Stimulated activated CD4-positive, alpha-beta T cell treated with anti-CD3 and anti-CD28 coated beads, TNF-alpha, amount 100 ng/mL, for 4 hours (primary cell): ENCODE results near the gene LCN12.
"Not testable (repeated sequence)": the region's sequence is repeated elsewhere in the genome, so short reads cannot be mapped to it uniquely, and the experiment has no call there.

Experiments used
- DNase-seq, 3 experiments: peaks; one replicate each; pipeline ENCODE4 v3.0.0-alpha.2; 2020; ENCODE audit warnings: low read depth in 3 of 3

The LCN12 gene

DNA sequence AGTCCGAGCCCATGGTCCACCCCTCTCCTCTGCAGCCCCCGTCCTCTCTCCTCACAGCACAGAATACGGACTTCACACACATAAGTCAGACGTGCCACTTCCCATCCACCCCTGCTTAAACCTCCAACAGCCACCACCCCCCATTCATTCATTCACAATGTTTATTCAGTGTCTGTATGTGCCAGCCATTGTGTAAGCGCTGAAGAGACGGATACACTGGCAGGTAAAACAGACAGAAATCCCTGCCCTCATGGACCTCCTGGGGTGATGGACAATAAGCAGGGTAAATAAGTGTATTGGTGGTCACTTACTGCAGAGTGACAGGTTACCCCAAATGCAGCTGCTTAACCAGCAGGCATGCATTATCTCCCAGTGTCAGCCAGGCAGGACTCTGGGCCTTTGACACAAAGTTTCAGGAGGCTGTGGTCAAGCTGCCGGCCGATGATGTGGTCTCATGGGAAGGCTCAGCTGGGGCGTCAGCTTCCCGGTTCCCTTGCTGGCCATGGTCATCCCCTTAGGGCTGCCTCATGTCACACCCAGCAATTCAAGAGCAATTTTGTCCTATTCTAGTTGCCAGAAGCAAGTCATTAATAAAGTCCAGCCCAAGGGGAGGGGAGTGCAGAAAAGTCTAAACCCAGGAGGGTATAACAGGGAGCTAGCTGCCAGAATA, 38.3 kb downstream of the LCN12 start:
- no peak for DNase-seq

DNA sequence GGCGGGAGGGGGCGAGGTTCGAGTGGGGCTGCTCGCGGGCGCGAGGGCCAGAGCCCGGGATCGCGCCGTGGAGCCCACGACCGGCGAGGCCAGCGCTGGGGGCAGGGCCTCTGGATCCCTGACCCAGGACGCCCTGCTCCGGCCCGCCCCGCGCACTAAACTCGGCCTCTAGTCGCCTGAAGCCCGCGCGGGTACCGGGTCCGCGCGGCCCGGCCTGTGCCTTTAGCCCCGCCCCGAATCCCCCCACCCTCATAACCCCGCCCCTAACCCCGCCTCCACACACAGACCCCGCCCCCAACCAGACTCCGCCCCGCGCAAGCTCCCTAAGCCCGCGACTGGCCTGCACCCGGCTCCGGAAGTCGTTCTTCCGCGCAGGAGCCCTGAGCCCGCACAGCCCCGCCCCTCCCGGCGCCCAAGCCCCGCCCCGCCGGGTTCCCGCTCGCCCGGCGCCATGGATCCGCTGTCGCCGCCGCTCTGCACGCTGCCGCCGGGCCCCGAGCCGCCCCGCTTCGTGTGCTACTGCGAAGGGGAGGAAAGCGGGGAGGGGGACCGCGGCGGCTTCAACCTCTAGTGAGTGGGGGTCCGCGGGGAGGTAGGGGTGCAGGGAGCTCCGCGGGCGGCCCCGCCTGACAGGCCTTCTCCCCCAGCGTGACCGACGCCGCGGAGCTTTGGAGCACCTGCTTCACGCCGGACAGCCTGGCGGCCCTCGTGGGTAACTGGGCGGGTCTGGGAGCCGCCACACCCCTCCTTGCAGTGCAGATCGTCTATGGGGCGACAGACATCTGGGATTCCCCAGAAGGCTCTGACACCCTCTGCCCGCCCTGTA, 40.1 kb downstream of the LCN12 start, which contains the start of gene PAXX:
Gene PAXX (plus strand): TSS at position 430 of the 826 bp plus-strand sequence. CDS start 22 bp downstream, at position 452.
- peak; percentile 89 to 96 (median 90) for DNase-seq

- no peak for DNase-seq
Observed at GRCh38 chr9:136992819-136993369, 40.8 kb downstream of the LCN12 start.

GRCh38 chr9:136994180-136994887, 42.3 kb downstream of the LCN12 start:
- no peak for DNase-seq

DNA sequence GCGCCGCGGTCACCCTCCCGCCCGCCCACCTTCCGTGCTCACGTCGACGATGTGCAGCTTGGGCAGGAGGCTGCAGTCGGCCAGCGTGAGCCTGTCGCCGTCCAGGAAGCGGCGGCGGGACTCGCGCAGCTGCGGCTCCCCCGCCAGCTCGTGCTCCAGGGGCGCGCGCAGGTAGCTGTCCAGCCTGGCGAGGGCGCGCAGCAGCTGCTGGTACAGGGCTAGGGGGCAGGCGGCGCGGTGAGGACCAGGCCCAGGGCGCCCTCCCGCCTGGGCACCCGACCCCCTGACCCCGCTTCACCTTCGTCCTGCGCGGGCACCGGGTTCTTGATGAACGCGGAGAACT, 42.8 kb downstream of the LCN12 start:
- DNase-seq = no peak

GRCh38 chr9:136995362-136995761, 43.3 kb downstream of the LCN12 start:
- no peak for DNase-seq

DNA sequence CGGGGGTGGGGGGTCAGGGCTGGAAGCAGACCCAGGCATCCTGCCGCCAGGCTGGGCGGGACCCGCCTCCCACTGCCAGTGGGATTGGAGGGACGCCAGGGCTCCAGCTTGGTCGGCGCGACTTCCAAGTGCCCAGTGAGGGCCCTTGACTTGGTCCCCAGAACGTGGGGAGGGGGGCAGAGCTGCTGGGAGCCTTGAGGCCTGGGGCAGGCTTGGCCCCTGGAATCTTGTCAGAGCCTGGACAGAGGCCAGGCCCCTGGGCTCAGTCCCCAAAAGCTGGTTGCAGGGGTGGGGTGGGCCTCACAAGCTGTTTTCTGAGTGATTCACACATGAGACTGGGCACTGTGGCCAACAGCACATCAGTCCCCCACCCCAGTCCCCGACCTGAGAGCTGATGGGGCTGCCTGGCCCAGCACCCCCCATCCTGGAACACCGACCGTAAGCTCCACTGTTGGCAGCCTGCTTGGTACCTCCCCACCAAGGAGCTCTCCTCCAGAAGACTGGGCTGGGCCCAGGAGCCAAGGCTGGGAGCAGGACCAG, 43.8 kb downstream of the LCN12 start:
- DNase-seq = no peak

DNA sequence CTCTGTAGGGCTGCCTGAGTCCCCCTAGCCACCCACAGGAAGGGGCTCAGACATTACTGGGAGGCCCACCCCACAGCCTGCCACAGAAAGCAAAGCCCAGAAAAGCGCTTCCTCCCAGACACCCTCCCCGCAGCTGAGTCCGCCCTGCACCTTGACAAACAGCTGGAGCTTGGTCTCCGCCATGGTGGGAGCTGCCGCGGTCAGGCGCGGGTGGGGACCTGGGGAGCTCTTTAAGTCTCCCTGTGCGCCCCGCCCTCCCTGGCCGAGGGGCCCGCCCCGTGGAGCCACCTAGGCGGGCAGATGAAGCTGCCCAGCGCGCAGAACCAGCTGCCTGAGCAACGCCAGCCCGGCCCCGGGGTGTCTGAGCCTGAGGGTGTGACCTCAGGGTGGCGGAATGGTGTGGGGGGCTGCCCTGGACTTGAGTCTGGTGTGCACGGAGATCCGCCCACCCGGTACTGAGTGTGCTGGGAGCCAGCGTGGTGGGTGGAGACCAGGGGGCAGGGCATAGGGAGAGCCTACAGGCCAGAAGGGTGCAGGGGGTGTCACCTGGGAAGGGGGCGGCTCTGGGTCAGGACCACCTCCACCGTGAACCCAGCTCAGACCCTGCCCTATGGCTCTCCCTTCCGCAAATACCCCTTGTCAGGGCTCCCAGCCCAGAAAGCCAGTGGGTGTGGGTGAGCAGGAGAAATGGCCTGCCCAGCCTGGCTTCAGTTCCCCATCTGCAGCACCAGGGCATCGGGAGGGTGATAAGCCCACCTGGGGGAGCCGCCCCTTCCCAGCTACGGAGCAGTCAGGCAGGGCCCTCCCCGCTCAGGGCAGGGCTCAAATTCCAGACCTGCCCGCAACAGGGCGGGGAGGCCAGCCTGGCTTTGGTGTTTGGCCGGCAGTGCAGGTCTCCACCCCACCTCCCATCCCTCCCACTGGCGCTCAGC, 44.6 kb downstream of the LCN12 start, which contains the start of gene CLIC3:
Gene CLIC3 (minus strand): TSS at position 208 of the 932 bp plus-strand sequence. CDS start 25 bp downstream, at position 183.
- DNase-seq = peak in 1 of 3 experiments; percentile 15

- DNase-seq = no peak
Observed at GRCh38 chr9:136997371-136997770, 45.3 kb downstream of the LCN12 start.

DNA sequence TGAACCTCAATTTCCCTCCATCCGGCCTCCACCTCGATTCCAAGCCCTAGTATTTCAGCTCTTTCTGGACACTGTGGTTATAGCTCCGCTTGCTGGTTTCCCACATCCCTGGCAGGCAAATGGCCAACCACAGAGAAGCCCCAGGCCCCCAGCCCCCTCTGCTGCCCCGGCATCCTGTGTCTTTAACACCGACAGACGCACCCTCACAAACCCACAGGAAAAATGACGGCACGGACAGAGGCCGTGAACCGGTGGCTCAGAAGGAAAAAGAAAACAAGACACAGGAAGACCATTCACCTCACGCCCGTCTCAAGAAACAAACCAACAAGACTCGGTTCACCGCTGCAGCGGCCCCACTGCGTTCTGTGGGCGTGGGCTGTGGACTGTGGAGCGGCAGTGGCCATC, 45.8 kb downstream of the LCN12 start:
- DNase-seq = no peak

- DNase-seq = no peak
Observed at GRCh38 chr9:137000177-137000930, 48.3 kb downstream of the LCN12 start.

DNA sequence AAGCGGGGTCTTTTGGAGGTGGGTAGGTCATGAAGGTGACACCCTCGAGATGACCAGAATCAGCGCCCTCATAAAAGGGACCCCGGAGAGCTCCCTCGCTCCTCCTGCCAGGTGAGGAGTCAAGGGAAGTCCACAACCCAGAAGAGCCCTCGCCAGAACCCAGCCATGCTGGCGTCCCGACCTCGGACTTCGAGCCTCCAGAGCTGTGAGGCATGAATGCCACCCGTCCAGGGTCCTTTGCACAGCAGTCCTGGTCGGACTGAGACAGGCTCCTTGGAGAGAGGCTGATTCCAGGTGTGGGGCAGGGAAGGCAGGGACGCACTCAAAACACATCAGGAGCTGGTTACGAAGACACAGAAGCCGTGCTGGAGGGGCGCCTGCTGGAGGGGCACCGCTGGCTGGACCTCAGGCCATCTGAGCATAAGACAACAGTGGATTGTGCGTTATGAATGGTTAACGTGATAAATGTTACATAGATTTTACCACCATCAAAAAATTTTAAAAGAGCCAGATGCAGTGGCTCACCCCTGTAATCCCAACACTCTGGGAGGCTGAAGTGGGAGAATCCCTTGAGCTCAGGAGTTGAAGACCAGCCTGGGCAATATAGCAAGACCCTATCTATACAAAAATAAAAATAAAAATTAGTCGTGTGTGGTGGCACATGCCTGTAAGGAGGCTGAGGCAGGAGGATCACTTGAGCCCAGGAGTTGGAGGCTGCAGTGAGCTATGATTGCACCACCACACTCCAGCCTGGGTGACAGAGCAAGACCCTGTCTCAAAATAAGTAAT, 50.0 kb downstream of the LCN12 start:
- DNase-seq = no peak

- DNase-seq = no peak
Observed at GRCh38 chr9:137002646-137003041, 50.6 kb downstream of the LCN12 start.

DNA sequence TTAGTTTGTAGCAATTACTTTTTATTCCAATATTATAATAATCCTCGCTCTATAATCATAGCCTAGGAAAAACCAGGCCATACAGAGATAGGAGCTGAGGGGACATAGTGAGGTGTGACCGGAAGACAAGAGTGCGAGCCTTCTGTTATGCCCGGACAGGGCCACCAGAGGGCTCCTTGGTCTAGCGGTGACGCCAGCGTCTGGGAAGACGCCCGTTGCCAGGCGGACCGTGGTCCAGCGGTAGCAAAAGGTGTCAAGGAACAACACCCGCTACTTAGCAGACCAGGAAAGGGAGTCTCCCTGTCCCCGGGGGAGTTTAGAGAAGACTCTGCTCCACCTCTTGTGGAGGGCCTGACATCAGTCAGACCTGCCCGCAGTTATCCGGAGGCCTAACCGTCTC, 52.2 kb downstream of the LCN12 start:
- DNase-seq = not testable (repeated sequence)
